HG03108 (cell line): ENCODE measurements around the gene TRPV2.
A peak's percentile ranks its signal among the peaks of the same experiment; 100 is the strongest.
"Not testable (repeated sequence)": the region's sequence is repeated elsewhere in the genome, so short reads cannot be mapped to it uniquely, and the experiment has no call there.

Experiments
- ATAC-seq: cut with Tn5 transposase; IDR thresholded peaks from one replicate; pipeline ENCODE4 v1.9.1; 2021; ENCODE audit warnings: moderate library complexity; ENCODE audit not compliant: unreplicated experiment

The TRPV2 gene

GRCh38 chr17:16435925-16436886, 20.8 kb downstream of the TRPV2 start:
- ATAC-seq = no peak

GRCh38 chr17:16437083-16437482, 21.7 kb downstream of the TRPV2 start:
- no peak for ATAC-seq

GRCh38 chr17:16438173-16438556, 22.8 kb downstream of the TRPV2 start:
- peak; percentile 7 for ATAC-seq

GRCh38 chr17:16438557-16439302, 23.4 kb downstream of the TRPV2 start:
- ATAC-seq = peak; percentile 71

DNA sequence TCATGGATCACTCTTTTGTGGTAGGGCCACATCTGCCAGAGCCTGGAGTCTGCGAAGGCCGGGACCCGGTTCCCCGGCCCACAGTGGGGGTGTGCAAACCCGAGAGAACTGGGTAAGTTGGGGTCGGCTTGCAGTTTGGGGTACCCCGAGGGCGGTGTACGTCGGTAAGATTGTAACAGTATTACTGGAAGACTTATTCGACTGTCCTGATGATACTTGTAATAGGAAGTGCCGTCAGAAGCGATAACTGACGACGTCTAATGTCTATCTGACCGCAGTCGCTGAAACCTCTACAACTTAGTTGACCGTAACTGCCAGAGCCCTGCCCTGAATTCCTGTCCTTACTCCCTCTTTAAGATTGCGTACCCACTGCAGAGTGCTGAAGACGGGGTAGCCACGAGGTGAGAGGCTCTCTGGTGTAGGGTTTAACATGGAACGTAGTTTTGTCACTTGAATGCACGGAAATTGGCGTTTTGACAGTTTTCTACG, 24.0 kb downstream of the TRPV2 start:
- no peak for ATAC-seq

DNA sequence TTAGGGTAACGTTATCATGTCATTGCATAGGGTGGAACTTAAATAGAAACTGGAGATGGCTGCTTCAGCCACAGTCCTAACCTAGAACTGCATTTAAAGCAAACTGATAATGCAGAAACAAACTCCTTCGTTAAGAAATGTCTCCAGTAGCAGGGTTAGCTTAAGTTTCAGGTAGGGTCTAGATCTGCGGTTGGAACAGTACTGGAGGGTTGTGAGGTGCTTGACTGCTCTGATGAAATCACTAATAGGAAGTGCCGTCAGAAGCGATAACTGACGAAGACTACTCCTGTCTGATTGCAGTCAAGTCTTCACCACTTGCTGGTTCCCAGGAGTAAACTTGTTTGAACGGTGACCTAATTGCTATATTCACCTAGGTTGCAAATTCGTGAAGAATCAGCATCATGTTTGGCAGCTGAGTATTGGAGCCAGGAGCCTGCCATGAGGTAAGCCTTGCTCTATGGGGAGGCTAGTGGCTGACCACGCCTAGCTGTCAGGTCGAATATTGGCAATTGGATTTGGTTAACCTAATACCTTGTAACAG, 24.5 kb downstream of the TRPV2 start:
- ATAC-seq = no peak

DNA sequence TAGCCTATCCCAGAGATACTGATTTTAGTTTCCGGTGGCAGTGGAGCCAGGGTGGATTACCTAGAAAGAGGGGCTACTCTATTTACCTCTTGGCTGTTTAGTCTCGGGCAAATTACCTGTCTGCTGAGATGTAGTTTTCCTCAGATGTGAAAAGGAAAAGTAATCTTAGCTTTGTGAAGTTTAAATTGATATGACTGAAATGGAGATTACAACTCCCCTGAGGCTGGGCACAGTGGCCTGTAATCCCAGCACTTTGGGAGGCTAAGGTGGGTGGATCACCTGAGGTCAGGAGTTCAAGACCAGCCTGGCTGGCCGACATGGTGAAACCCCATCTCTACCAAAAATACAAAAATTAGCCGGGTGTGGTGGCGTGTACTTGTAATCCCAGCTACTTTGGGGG, 25.0 kb downstream of the TRPV2 start:
- ATAC-seq = not testable (repeated sequence)

- ATAC-seq = no peak
These were observed 25.7 kb downstream of the TRPV2 start for GRCh38 chr17:16440901-16441629.

DNA sequence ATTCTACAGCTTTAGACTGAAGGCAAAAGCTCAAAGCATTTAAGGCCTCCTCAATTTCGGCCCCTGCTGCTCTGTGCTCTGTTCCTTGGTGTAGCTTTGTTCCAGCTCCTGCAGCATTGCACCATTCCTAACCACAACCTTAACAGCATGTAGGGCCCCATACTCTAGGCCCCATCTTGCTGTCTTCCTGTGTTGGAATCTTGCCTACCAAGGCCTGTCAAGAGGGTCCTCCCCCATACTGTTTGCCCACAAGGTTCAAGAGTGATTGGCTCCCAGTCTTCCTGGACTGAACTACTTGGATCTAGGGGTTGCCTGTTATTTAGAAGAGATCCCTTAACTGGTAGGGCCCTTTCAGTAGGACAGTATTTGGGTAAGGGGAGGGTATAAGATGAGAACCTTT, 26.8 kb downstream of the TRPV2 start:
- no peak for ATAC-seq

DNA sequence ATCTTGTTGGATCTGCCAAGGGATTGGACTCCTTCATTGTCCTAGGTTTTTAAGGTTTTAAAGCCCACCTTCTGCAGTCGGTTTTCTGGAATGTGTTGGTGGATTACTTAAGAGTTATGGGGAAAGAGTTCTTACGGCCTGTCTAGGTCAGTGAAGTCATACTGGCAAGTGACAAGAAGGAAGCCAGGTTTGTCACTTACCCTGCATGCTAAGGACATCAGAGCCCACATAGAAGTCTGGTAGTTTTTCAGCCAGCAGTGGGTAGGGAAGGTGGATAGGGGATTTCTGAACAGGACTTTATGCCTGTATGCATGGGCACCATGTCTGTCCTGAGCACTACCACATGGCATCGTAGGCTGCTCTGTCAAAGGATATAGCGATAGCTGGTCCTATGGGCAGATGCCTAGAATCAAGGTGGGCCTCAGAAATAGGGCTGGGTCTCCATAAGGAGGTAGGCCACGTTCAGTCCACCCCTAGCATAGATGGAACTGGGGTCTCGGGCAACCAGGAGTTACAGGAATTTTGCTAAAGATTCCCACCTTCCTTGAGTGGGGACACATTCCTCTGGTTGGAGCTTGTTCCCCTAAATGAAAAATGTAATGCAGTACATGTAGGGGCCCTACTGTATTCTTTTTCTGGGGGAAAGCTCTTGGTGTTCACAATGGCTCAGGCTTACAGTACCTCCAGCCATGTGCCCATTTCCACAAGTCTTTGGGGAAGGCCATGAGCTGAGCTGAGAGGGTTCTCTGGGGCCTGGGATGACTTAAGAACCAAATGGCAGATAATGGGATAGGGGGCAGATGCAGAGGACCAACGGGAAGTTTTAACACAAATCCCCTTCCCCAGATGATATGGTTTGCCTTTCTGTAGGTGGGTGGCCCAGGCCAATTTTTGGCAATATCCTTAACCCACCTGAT, 27.5 kb downstream of the TRPV2 start:
- ATAC-seq = no peak

DNA sequence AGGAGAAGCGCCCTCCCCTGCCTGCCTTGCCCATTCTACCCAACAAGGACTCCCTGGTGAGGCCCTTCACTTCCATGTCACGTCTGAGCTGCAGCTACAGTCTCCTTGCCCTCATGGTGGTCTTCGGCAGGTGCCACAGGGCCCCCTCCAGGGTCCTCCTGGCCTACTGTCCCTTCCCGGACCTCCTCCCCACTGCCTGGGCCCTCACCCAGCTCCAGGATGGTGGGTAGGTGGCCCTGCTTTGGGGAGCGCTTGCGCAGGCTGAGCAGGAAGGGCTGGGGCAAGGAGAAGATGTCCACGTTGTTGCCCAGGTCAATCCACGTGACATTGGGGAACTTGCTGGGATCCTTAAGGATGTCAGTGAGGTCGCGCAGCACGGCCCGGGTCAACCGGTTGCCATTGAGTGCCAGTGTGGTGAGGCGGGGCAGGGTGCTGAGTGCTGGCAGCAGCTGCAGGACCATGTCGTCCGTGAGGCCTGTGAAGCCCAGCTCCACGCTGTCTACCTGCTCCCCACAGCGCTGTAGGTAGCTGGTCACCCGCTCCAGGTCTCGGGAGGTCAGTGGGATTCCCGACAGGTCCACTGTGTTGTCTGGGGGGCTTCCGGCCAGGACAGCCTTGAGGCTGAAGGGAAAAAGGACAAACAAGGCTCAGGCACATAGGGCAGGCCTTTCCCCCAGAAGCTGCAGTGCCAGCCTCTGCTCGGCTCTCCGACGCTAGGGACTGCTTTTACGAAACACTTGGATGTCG, 28.3 kb downstream of the TRPV2 start:
- no peak for ATAC-seq

GRCh38 chr17:16444258-16444886, 29.0 kb downstream of the TRPV2 start:
- ATAC-seq = no peak

DNA sequence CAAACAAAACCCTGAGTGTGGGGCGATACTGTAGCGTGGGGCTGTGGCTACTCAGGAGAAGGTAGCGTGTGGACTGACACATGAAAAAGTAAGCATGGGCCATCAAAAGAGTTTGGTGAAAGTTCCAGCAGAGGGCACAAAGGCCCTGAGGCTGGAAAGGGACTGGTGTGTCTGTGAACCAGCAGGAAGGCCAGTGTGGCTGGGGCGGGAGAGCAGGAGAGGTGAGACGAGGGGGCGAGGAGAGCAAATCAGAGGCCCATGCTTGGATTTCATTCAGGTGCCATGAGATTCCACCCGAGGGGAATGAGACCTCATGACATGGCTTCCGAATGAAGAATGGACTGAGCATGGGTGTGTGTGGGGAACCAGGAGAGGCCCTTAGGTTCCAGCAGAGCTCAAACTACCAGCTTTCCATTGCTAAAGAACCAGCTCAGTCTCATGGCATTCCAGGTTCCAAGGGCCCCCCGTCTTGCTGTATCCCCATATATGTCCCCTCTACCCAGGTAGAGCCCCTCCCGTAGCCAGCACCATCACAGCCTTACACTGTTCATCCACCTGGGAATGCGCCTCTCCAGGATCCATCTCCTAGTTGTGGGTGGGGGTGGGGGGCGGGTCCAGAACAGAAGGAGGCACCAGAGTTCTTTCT, 31.1 kb downstream of the TRPV2 start:
- ATAC-seq = no peak

- ATAC-seq = no peak
These were observed 32.3 kb downstream of the TRPV2 start for GRCh38 chr17:16447676-16448075.

- ATAC-seq = no peak
These were observed 33.1 kb downstream of the TRPV2 start for GRCh38 chr17:16448490-16448889.

DNA sequence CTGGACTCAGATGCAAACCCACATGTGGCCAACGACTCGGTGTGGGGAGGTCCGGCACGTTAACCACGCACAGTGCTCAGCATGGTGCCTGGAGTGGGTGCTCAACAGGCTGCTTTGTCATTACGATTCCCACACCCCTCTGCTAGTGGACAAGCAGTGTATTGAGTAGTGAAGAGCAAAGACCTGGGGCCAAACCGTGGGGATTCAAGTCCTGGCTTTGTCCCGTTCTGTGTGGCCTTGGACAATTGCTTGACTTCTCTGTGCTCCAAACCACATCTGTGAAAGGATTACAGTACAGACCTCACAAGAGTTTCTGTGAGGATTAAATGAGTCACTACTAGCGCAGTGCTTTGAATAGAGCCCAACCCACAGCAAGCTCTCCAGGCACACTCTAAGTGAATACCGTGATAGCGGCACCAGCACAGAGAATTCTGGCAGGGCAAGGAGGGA, 33.8 kb downstream of the TRPV2 start:
- no peak for ATAC-seq

GRCh38 chr17:16450028-16450427, 34.7 kb downstream of the TRPV2 start:
- no peak for ATAC-seq

DNA sequence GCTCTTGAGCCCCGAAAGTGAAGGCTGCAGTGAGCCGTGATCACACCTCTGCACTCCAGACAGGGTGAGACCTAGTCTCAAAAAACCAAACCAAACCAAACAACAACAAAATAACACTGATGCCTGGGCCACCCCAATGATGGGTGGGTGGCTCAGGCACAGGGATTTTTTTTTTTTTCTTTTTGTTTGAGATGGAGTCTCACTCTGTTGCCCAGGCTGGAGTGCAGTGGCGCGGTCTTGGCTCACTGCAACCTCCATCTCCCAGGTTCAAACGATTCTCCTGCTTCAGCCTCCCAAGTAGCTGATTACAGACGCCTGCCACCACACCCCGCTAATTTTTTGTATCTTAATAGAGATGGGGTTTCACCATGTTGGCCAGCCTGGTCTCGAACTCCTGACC, 36.9 kb downstream of the TRPV2 start:
- not testable (repeated sequence) for ATAC-seq
